H1 (cell line): Measurements from ENCODE around the gene GPS1. TPM values are rescaled to one million over a fixed set of nuclear protein-coding genes. Genes with fewer than 3 reads are reported as not detected.

Experiments used
- CTCF ChIA-PET: fragments of 300-600 bp; sonication (Branson Sonifier 250); formaldehyde crosslinking; loops from one replicate; lab custom pipeline; 2021; ENCODE audit not compliant: partially characterized antibody; lab: Charles Lee
- POLR2A ChIA-PET: fragments of 300-600 bp; sonication (Branson Sonifier 250); formaldehyde crosslinking; loops from one replicate; lab custom pipeline; 2021; ENCODE audit warnings: inconsistent platforms; ENCODE audit not compliant: partially characterized antibody; lab: Charles Lee
- DNase-seq, 2 experiments: peaks; one replicate each; pipeline versions ENCODE4 v3.0.0 to v3.0.0-alpha.2; 2010 to 2022; ENCODE audit warnings: low spot score in 2 of 2, low read depth in 1 of 2, mixed read lengths in 1 of 2
- FAIRE-seq: peaks from 2 replicates; lab custom pipeline; 2011; peaks lifted over from hg19 to GRCh38; lab: Jason Lieb, UNC
- H2AFZ ChIP-seq: 2 replicates; pipeline ENCODE4 v1.8.1; 2012; ENCODE audit warnings: low read length, inconsistent platforms
- H2AK5ac ChIP-seq: 2 replicates; pipeline ENCODE4 v1.6.1; 2013; ENCODE audit warnings: low read depth, low read length
- H2BK120ac ChIP-seq: replicated peaks from 2 replicates; pipeline ENCODE3; 2013; ENCODE audit warnings: low read depth, low read length, inconsistent platforms
- H2BK12ac ChIP-seq: 2 replicates; pipeline ENCODE4 v1.6.1; 2013; ENCODE audit warnings: low read depth, low read length
- H2BK15ac ChIP-seq: 2 replicates; pipeline ENCODE4 v1.6.1; 2013; ENCODE audit warnings: low read length
- H2BK20ac ChIP-seq: 2 replicates; pipeline ENCODE4 v1.6.1; 2013; ENCODE audit warnings: low read length
- H2BK5ac ChIP-seq: 2 replicates; pipeline ENCODE4 v1.6.1; 2013; ENCODE audit warnings: low read depth, low read length
- H3K14ac ChIP-seq: 2 replicates; pipeline ENCODE4 v1.6.1; 2013; ENCODE audit warnings: inconsistent platforms; ENCODE audit not compliant: insufficient read length
- H3K18ac ChIP-seq: 2 replicates; pipeline ENCODE4 v1.6.1; 2013; ENCODE audit warnings: low read length; ENCODE audit errors: extremely low read depth
- H3K23ac ChIP-seq: 2 replicates; pipeline ENCODE4 v1.6.1; 2013; ENCODE audit warnings: inconsistent platforms; ENCODE audit not compliant: insufficient read length
- H3K23me2 ChIP-seq: 2 replicates; pipeline ENCODE4 v1.6.1; 2013; ENCODE audit warnings: low read depth, low read length
- H3K27ac ChIP-seq: 2 replicates; pipeline ENCODE4 v1.6.1; 2011; ENCODE audit warnings: low read depth, low read length, inconsistent platforms
- H3K27me3 ChIP-seq, 4 experiments: replicated peaks in 1 of 4; 1 replicate in 1 of 4; 2 replicates in 3 of 4; pipeline versions ENCODE4 v1.6.1 to v1.8.1; 2011 to 2013; ENCODE audit warnings: low read length in 3 of 4, mild to moderate bottlenecking in 3 of 4, inconsistent platforms in 2 of 4, mixed read lengths in 2 of 4, moderate library complexity in 1 of 4; ENCODE audit not compliant: control insufficient read depth in 3 of 4, insufficient read depth in 3 of 4; ENCODE audit errors: extremely low read depth in 1 of 4
- H3K36me3 ChIP-seq, 4 experiments: 2 replicates each; pipeline versions ENCODE4 v1.6.1 to v1.8.1; 2011 to 2013; ENCODE audit warnings: mild to moderate bottlenecking in 4 of 4, low read length in 3 of 4, moderate library complexity in 2 of 4, control low read depth in 1 of 4, inconsistent platforms in 1 of 4; ENCODE audit not compliant: insufficient read depth in 4 of 4, control insufficient read depth in 2 of 4
- H3K4ac ChIP-seq: replicated peaks from 2 replicates; pipeline ENCODE3; 2013; ENCODE audit warnings: low read length, low read depth, mixed read lengths, inconsistent platforms; ENCODE audit not compliant: insufficient read length
- H3K4me1 ChIP-seq, 4 experiments: replicated peaks in 1 of 4; 1 replicate in 1 of 4; 2 replicates in 3 of 4; pipeline versions ENCODE4 v1.6.1 to v1.8.1; 2011 to 2013; ENCODE audit warnings: low read length in 3 of 4, inconsistent platforms in 2 of 4, mixed read lengths in 1 of 4; ENCODE audit not compliant: insufficient read depth in 4 of 4, control insufficient read depth in 3 of 4
- H3K4me2 ChIP-seq, 2 experiments: 2 replicates each; pipeline versions ENCODE4 v1.6.1 to v1.8.1; 2011 to 2013; ENCODE audit warnings: low read depth in 2 of 2, low read length in 2 of 2, control low read depth in 1 of 2, inconsistent platforms in 1 of 2, mild to moderate bottlenecking in 1 of 2; ENCODE audit not compliant: insufficient read depth in 1 of 2
- H3K4me3 ChIP-seq, 4 experiments: fragments of 200-600, 300-600 bp in 1 of 4; sonication (generic), shearing (Covaris generic), sonication (Bioruptor Twin) in 1 of 4; 2 replicates each; pipeline versions ENCODE4 v1.5.1 to v1.8.1; 2011 to 2016; ENCODE audit warnings: low read length in 4 of 4, low read depth in 3 of 4, control low read depth in 2 of 4, inconsistent platforms in 2 of 4, mild to moderate bottlenecking in 2 of 4, mixed read lengths in 1 of 4, moderate library complexity in 1 of 4; ENCODE audit not compliant: insufficient read depth in 2 of 4; ENCODE audit errors: extremely low read depth in 1 of 4
- H3K56ac ChIP-seq: replicated peaks from 2 replicates; pipeline ENCODE3; 2013; ENCODE audit warnings: low read depth, mild to moderate bottlenecking, mixed read lengths, low read length, inconsistent platforms; ENCODE audit not compliant: insufficient read length
- H3K79me1 ChIP-seq: 2 replicates; pipeline ENCODE4 v1.6.1; 2013; ENCODE audit warnings: low read depth, low read length, control low read depth
- H3K79me2 ChIP-seq, 2 experiments: 2 replicates each; pipeline versions ENCODE4 v1.6.1 to v1.8.1; 2012 to 2013; ENCODE audit warnings: low read length in 2 of 2, mild to moderate bottlenecking in 2 of 2, inconsistent platforms in 1 of 2; ENCODE audit not compliant: insufficient read depth in 2 of 2, control insufficient read depth in 1 of 2
- H3K9ac ChIP-seq, 4 experiments: replicated peaks in 1 of 4; 1 replicate in 1 of 4; 2 replicates in 3 of 4; pipeline versions ENCODE4 v1.6.1 to v1.8.1; 2011 to 2013; ENCODE audit warnings: low read depth in 3 of 4, low read length in 3 of 4, control low read depth in 2 of 4, mild to moderate bottlenecking in 2 of 4, moderate library complexity in 2 of 4, inconsistent platforms in 1 of 4; ENCODE audit errors: extremely low read depth in 1 of 4
- H3K9me3 ChIP-seq, 2 experiments: 2 replicates each; pipeline versions ENCODE4 v1.6.1 to v1.8.1; 2012 to 2013; ENCODE audit warnings: mild to moderate bottlenecking in 2 of 2, moderate library complexity in 2 of 2, control low read depth in 1 of 2, inconsistent platforms in 1 of 2, low read depth in 1 of 2, low read length in 1 of 2, mixed read lengths in 1 of 2; ENCODE audit not compliant: insufficient read depth in 2 of 2
- H4K20me1 ChIP-seq, 2 experiments: replicated peaks in 1 of 2; 2 replicates each; pipeline versions ENCODE3 to v1.8.1; 2011 to 2013; ENCODE audit warnings: inconsistent platforms in 2 of 2, low read length in 2 of 2, mild to moderate bottlenecking in 1 of 2; ENCODE audit not compliant: insufficient read depth in 2 of 2, control insufficient read depth in 1 of 2
- H4K5ac ChIP-seq: 2 replicates; pipeline ENCODE4 v1.6.1; 2013; ENCODE audit warnings: low read length, low read depth, mixed read lengths, inconsistent platforms; ENCODE audit not compliant: insufficient read length
- H4K8ac ChIP-seq: 2 replicates; pipeline ENCODE4 v1.8.0; 2013; ENCODE audit warnings: mild to moderate bottlenecking, moderate library complexity, low read length, inconsistent platforms; ENCODE audit not compliant: insufficient read depth; ENCODE audit errors: extremely low read depth
- H4K91ac ChIP-seq: replicated peaks from 2 replicates; pipeline ENCODE3; 2013; ENCODE audit warnings: low read length, mixed read lengths, inconsistent platforms; ENCODE audit not compliant: insufficient read length
- POLR2A ChIP-seq, 2 experiments: IDR thresholded peaks; 1 replicate in 1 of 2; 2 replicates in 1 of 2; pipeline ENCODE4 v1.6.1; 2011; ENCODE audit warnings: low read depth in 2 of 2, low read length in 2 of 2, mild to moderate bottlenecking in 2 of 2; ENCODE audit errors: control extremely low read depth in 1 of 2
- POLR2AphosphoS5 ChIP-seq: IDR thresholded peaks from 2 replicates; pipeline ENCODE4 v1.6.1; 2011; ENCODE audit warnings: low read depth, low read length
- YY1 ChIP-seq: IDR thresholded peaks from 2 replicates; pipeline ENCODE4 v1.6.1; 2011; ENCODE audit warnings: low read depth, mild to moderate bottlenecking, low read length
- WGBS, 2 experiments: shearing (Covaris generic) in 1 of 2; methylation state at CpG; one replicate each; pipeline versions ENCODE4 v1.1.6 to v1.1.7; 2013 to 2015; ENCODE audit warnings: low lambda C conversion rate in 2 of 2, mixed read lengths in 2 of 2, inconsistent platforms in 1 of 2, low coverage in 1 of 2, missing lambda C conversion rate in 1 of 2; ENCODE audit not compliant: insufficient replicate concordance in 2 of 2, insufficient coverage in 1 of 2, insufficient read length in 1 of 2; ENCODE audit errors: extremely low coverage in 1 of 2, missing lambda C conversion rate in 1 of 2; 5-methylcytosine and 5-hydroxymethylcytosine counted together
- polyA plus RNA-seq, 7 experiments: library from polyadenylated mRNA; depleted of rRNA in 3 of 7; stranded (reverse) in 5 of 7; unstranded in 2 of 7; fragments of >200 nt in 5 of 7; fragments of 200-250 nt in 2 of 7; gene quantifications; 1 replicate in 5 of 7; 2 replicates in 1 of 7; 4 replicates in 1 of 7; pipeline versions ENCODE4 v1.2.1 to v1.2.3, GENCODE V29; 2011 to 2013; ENCODE audit warnings: missing spikeins in 2 of 7, mixed read lengths in 2 of 7
- total RNA-seq: library from RNA; stranded (reverse); fragmentation: NEBNext Ultra II Directional; extraction: Animal tissue kit (Norgen Biotek cat#: 25700); gene quantifications from 2 replicates; pipeline ENCODE4 v1.2.1, GENCODE V29; 2021
- TF ChIP-seq, protein P1 (sequence below): IDR thresholded peaks from 2 replicates; pipeline ENCODE4 v1.6.1; 2011; ENCODE audit warnings: low read depth, mild to moderate bottlenecking, low read length; ENCODE audit not compliant: insufficient read depth

Gene GPS1
- total and polyA plus RNA-seq, 2 of the 8 experiments (the other 6 are each of a cell fraction or from before 2014, with no cell fraction given) = 153 to 277 TPM

DNA sequence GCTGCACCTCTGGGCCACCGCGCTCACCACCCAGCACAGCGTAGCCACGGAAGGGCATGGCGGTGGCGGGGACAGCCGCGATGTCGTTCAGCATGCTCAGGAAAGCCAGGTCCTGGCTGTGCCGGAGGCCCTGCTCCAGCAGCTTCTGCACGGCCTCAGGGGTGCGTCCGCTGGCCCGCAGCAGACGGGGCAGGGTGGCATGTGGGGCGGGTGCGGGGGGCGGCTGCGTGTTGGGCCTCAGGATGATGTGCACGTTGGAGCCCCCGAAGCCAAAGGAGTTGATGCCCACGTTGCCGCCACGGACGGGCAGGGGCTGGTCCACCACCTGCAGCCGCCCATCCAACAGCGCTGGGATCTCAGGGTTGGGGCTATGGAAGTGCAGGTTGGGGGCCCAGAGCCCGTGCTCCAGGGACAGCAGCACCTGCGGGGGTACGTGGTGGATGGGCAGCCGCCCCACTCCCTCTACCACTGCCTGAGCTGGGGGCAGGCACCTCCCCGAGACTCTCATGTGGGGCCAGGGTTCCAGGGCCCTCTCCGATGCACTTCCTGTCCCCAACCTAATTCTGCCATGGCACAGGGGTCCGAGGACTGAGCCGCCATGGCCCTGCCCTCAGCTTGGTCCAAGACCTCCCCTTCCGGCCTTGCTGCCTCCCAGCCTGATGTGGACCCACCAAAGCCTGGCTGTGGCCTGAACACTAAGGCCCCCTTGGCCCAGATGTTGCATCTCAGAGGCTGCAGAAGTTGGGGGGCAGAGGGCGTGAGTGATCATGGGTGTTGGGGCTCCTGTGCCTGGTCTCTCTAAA, 39.8 kb downstream of the GPS1 start:
- no peak overlapping the region for H3K23ac ChIP-seq
- no peak overlapping the region for H2AK5ac ChIP-seq
- no peak overlapping the region for H3K9ac ChIP-seq
- no peak overlapping the region for H3K4me2 ChIP-seq
- H3K23me2 ChIP-seq = no peaks in the 10 kb centered on the region; the same call in 1 of the 2 replicates
- no peak overlapping the region for H4K91ac ChIP-seq
- H3K56ac ChIP-seq = no peak overlapping the region
- no peak overlapping the region for H2BK12ac ChIP-seq
- H3K4ac ChIP-seq = no peak overlapping the region
- no peak overlapping the region for H3K4me3 ChIP-seq
- no peaks in the 10 kb centered on the region for H3K9me3 ChIP-seq
- H3K4me1 ChIP-seq = peaks cover 0 to 10% (median 6%) of the 10 kb centered on the region in 4 experiments; a peak in 6 of 7 replicates
- H3K36me3 ChIP-seq = peaks cover 61 to 94% (median 87%) of the 10 kb centered on the region in 4 experiments
- no peak overlapping the region for H3K27ac ChIP-seq
- TF ChIP-seq POLR2A (IDR thresholded peaks at IDR 0.05; ENCODE audit: control extremely low read depth in 1 of 2, low read depth in 2 of 2, low read length in 2 of 2) (peak in 1 of 2 experiments; percentile 20; a peak in 1 of 3 replicates), POLR2AphosphoS5 (peak; percentile 46), YY1 (no peak)
- TF ChIP-seq, protein P1, sequence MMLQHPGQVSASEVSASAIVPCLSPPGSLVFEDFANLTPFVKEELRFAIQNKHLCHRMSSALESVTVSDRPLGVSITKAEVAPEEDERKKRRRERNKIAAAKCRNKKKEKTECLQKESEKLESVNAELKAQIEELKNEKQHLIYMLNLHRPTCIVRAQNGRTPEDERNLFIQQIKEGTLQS = no peak
- FAIRE-seq (no peak), DNase-seq (peak in 1 of 2 experiments; percentile 42)
- H3K79me1 ChIP-seq = peaks cover 16% of the 10 kb centered on the region
- H3K18ac ChIP-seq = no peak overlapping the region
- H2AFZ ChIP-seq = no peak overlapping the region
- peaks cover 16 to 77% of the 10 kb centered on the region in 2 experiments for H4K20me1 ChIP-seq
- H3K14ac ChIP-seq = no peak overlapping the region
- no peak overlapping the region for H2BK120ac ChIP-seq
- H4K8ac ChIP-seq = no peak overlapping the region; the same call in none of the 2 replicates
- CTCF ChIA-PET = interaction anchor here (0.9 to 2.2 kb wide), 5 partner anchors 15 to 63 kb away, joined by 3 to 9 read pairs (median 4); partner anchors contain the start of gene DCXR
- H3K27me3 ChIP-seq = no peaks in the 10 kb centered on the region
- H2BK15ac ChIP-seq = no peak overlapping the region
- no peak overlapping the region for H2BK5ac ChIP-seq
- H3K79me2 ChIP-seq = peaks cover 5 to 25% of the 10 kb centered on the region in 2 experiments; a peak in 3 of 4 replicates
- H2BK20ac ChIP-seq = no peak overlapping the region
- H4K5ac ChIP-seq = no peak overlapping the region
- POLR2A ChIA-PET = interaction anchor here (0.7 to 8.8 kb wide), 7 partner anchors 10 to 48 kb away, joined by 3 to 105 read pairs (median 3); partner anchors contain the start of gene DUS1L
- 94% methylated on average over 12 of the region's 37 CpGs; no CpG with 5 or more reads in 1 of the 2 experiments for WGBS, 2 experiments
